Upper lobe of right lung (tissue), 1 donor: Measurements from ENCODE around the gene PREB. TPM values are rescaled to one million over a fixed set of nuclear protein-coding genes. Genes with fewer than 3 reads are reported as not detected.
A peak's percentile ranks its signal among the peaks of the same experiment; 100 is the strongest.

Experiments
- ATAC-seq: fragments of 200-7000 bp; cut with Tn5 transposase; one replicate; pipeline ENCODE4 v1.9.1; 2020; ENCODE audit warnings: mild to moderate bottlenecking, moderate library complexity
- DNase-seq: peaks from one replicate; pipeline ENCODE4 v3.0.0-alpha.2; 2020
- H3K27ac ChIP-seq: fragments of 200-600 bp; one replicate; pipeline ENCODE4 v1.8.0; 2022
- H3K27me3 ChIP-seq: fragments of 200-600 bp; one replicate; pipeline ENCODE4 v1.8.0; 2022; ENCODE audit warnings: mild to moderate bottlenecking
- H3K36me3 ChIP-seq: fragments of 200-600 bp; one replicate; pipeline ENCODE4 v1.8.0; 2022
- H3K4me1 ChIP-seq: fragments of 200-600 bp; one replicate; pipeline ENCODE4 v1.8.0; 2022
- H3K4me3 ChIP-seq: fragments of 200-600 bp; one replicate; pipeline ENCODE4 v1.8.0; 2022; ENCODE audit warnings: mild to moderate bottlenecking
- H3K9me3 ChIP-seq: fragments of 200-600 bp; one replicate; pipeline ENCODE4 v1.8.0; 2022
- CTCF ChIP-seq: fragments of 200-600 bp; IDR thresholded peaks from one replicate; pipeline ENCODE4 v1.8.0; 2022; ENCODE audit warnings: antibody characterized with exemption
- intact Hi-C: fragments of 100-400 bp; cut with DNase I; formaldehyde crosslinking; loops from one replicate; pipeline ENCODE4 v1.11.0; 2022
- total RNA-seq: library from RNA; stranded (reverse); fragmentation: NEBNext Ultra II Directional; extraction: Animal tissue kit (Norgen Biotek cat#: 25700); gene quantifications from one replicate; pipeline ENCODE4 v1.2.1, GENCODE V29; 2021
- donor health status: DM: no; HTN: yes; CAD: no; lungs with severe emphysema.

The PREB gene
- total RNA-seq, 1 donor from 2014 or later = 42.1 TPM

GRCh38 chr2:27134781-27135477 lies 493 bp upstream of the PREB start:
- no peak for ATAC-seq
- peak overlapping the region; percentile 99 for H3K4me3 ChIP-seq
- peaks cover 26% of the 10 kb centered on the region for H3K36me3 ChIP-seq
- intact Hi-C loops = no loop called here
- peaks cover 13% of the 10 kb centered on the region for H3K4me1 ChIP-seq
- H3K27me3 ChIP-seq = no peaks in the 10 kb centered on the region
- peak overlapping the region; percentile 8 for H3K27ac ChIP-seq
- H3K9me3 ChIP-seq = no peaks in the 10 kb centered on the region
- no peak for DNase-seq
- no peak for TF ChIP-seq CTCF

GRCh38 chr2:27133195-27133875 lies 1.1 kb downstream of the PREB start:
- no peak for TF ChIP-seq CTCF
- intact Hi-C loops = no loop called here
- H3K4me3 ChIP-seq = peak overlapping the region; percentile 99
- no peaks in the 10 kb centered on the region for H3K27me3 ChIP-seq
- peaks cover 13% of the 10 kb centered on the region for H3K4me1 ChIP-seq
- H3K36me3 ChIP-seq = peaks cover 26% of the 10 kb centered on the region
- H3K27ac ChIP-seq = peak overlapping the region; percentile 93
- DNase-seq = no peak
- H3K9me3 ChIP-seq = no peaks in the 10 kb centered on the region
- no peak for ATAC-seq

GRCh38 chr2:27131429-27131828 lies 3.0 kb downstream of the PREB start:
- Histone ChIP-seq H3K4me1 (peaks cover 13% of the 10 kb centered on the region), H3K4me3 (no peak overlapping the region), H3K27ac (no peak overlapping the region), H3K36me3 (peaks cover 26% of the 10 kb centered on the region), H3K27me3 (no peaks in the 10 kb centered on the region), H3K9me3 (no peaks in the 10 kb centered on the region)
- intact Hi-C loops = no loop called here
- ATAC-seq = no peak
- TF ChIP-seq CTCF = no peak
- DNase-seq = no peak

- no peaks in the 10 kb centered on the region for H3K9me3 ChIP-seq
- ATAC-seq (no peak), DNase-seq (no peak)
- H3K4me3 ChIP-seq = no peak overlapping the region
- H3K27ac ChIP-seq = no peak overlapping the region
- H3K36me3 ChIP-seq = peaks cover 26% of the 10 kb centered on the region
- TF ChIP-seq CTCF = no peak
- intact Hi-C loops = no loop called here
- no peaks in the 10 kb centered on the region for H3K27me3 ChIP-seq
- peaks cover 13% of the 10 kb centered on the region for H3K4me1 ChIP-seq
Measured at GRCh38 chr2:27130396-27130795, 4.0 kb downstream of the PREB start.

GRCh38 chr2:27128668-27129571 lies 5.5 kb downstream of the PREB start:
- Histone ChIP-seq H3K4me3 (no peak overlapping the region), H3K36me3 (peaks cover 26% of the 10 kb centered on the region), H3K9me3 (no peaks in the 10 kb centered on the region), H3K27ac (no peak overlapping the region), H3K27me3 (no peaks in the 10 kb centered on the region), H3K4me1 (peaks cover 13% of the 10 kb centered on the region)
- ATAC-seq (no peak), DNase-seq (no peak)
- intact Hi-C loops = no loop called here
- no peak for TF ChIP-seq CTCF
